GM12878 (cell line): ENCODE results near the gene ZIC1. TPM values are rescaled to one million over a fixed set of nuclear protein-coding genes. Genes with fewer than 3 reads are reported as not detected.

ENCODE experiments used
- ATAC-seq: fragments of 200-7000 bp; cut with Tn5 transposase; 3 replicates; pipeline ENCODE4 v1.9.1; 2020; ENCODE audit warnings: mild to moderate bottlenecking, moderate library complexity
- BruUV-seq: library from RNA; stranded (reverse); fragments of 400-500 nt; replicated peaks from 2 replicates; lab custom pipeline; 2021; lab: Mats Ljungman, UMichigan
- CTCF ChIA-PET: fragments of 300-600 bp; sonication (Branson Sonifier 250); formaldehyde crosslinking; extraction: SDS; loops from one replicate; lab custom pipeline; 2021; ENCODE audit warnings: inconsistent platforms; lab: Yijun Ruan, JAX
- POLR2A ChIA-PET: fragments of 350-600 bp; formaldehyde crosslinking; extraction: SDS; loops from one replicate; lab custom pipeline; 2021; ENCODE audit warnings: inconsistent platforms; lab: Charles Lee
- RAD21 ChIA-PET: fragments of 300-600 bp; sonication (Branson Sonifier 250); formaldehyde crosslinking; loops from one replicate; lab custom pipeline; 2023; ENCODE audit warnings: antibody characterized with exemption; ENCODE audit not compliant: unreplicated experiment; lab: Charles Lee
- SMC1A ChIA-PET: fragments of 300-600 bp; sonication (Branson Sonifier 250); formaldehyde crosslinking; loops from one replicate; lab custom pipeline; 2023; ENCODE audit not compliant: unreplicated experiment, uncharacterized antibody; lab: Charles Lee
- DNase-seq: peaks from one replicate; pipeline ENCODE4 v3.0.0-alpha.2; 2011; ENCODE audit warnings: low read depth, low spot score
- FAIRE-seq: peaks from 3 replicates; lab custom pipeline; 2011; peaks lifted over from hg19 to GRCh38; lab: Jason Lieb, UNC
- H2AFZ ChIP-seq: 2 replicates; pipeline ENCODE4 v1.6.0; 2011; ENCODE audit warnings: low read depth, low read length, control low read depth; ENCODE audit not compliant: control insufficient read depth
- H3K27ac ChIP-seq: 2 replicates; pipeline ENCODE4 v1.5.1; 2011; ENCODE audit warnings: control low read depth; ENCODE audit not compliant: control insufficient read depth, insufficient read depth
- H3K27me3 ChIP-seq, 2 experiments: replicated peaks in 1 of 2; 2 replicates each; pipeline versions ENCODE4 v1.6.0 to v1.6.1; 2011; ENCODE audit warnings: low read length in 1 of 2; ENCODE audit not compliant: control insufficient read depth in 2 of 2, insufficient read depth in 2 of 2
- H3K36me3 ChIP-seq, 2 experiments: 2 replicates each; pipeline ENCODE4 v1.5.1; 2011; ENCODE audit warnings: low read length in 1 of 2; ENCODE audit not compliant: control insufficient read depth in 2 of 2, insufficient read depth in 2 of 2
- H3K4me1 ChIP-seq: 2 replicates; pipeline ENCODE4 v1.6.1; 2011; ENCODE audit warnings: mild to moderate bottlenecking, low read length, moderate library complexity, mixed read lengths; ENCODE audit not compliant: control insufficient read depth, insufficient read depth
- H3K4me2 ChIP-seq: 2 replicates; pipeline ENCODE4 v1.6.0; 2011; ENCODE audit warnings: control low read depth; ENCODE audit not compliant: control insufficient read depth, insufficient read depth
- H3K4me3 ChIP-seq: fragments of 200-600 bp; sonication (generic); 2 replicates; pipeline ENCODE4 v1.5.1; 2016
- H3K79me2 ChIP-seq: 2 replicates; pipeline ENCODE4 v1.6.0; 2011; ENCODE audit warnings: low read length; ENCODE audit not compliant: control insufficient read depth, insufficient read depth
- H3K9ac ChIP-seq: 2 replicates; pipeline ENCODE4 v1.8.0; 2011; ENCODE audit warnings: low read length, control low read depth, mixed read lengths; ENCODE audit not compliant: control insufficient read depth, insufficient read depth
- H3K9me3 ChIP-seq: replicated peaks from 3 replicates; pipeline ENCODE4 v1.5.1; 2011; ENCODE audit warnings: mild to moderate bottlenecking, low read length; ENCODE audit not compliant: control insufficient read depth, insufficient read depth
- H4K20me1 ChIP-seq: 2 replicates; pipeline ENCODE4 v1.6.0; 2011; ENCODE audit not compliant: control insufficient read depth, insufficient read depth
- EED ChIP-seq: sonication (generic); IDR thresholded peaks from 2 replicates; pipeline ENCODE4 v1.6.1; 2016; ENCODE audit warnings: antibody characterized with exemption, low read depth
- ESRRA ChIP-seq: IDR thresholded peaks from 2 replicates; pipeline ENCODE4 v1.6.1; 2012; ENCODE audit warnings: mild to moderate bottlenecking, low read length, improper control_type of control experiment
- WRNIP1 ChIP-seq: IDR thresholded peaks from 2 replicates; pipeline ENCODE4 v1.6.1; 2011; ENCODE audit warnings: low read depth, low read length, improper control_type of control experiment, borderline replicate concordance
- WGBS: methylation state at CpG from one replicate; pipeline ENCODE4 v1.1.6; 2016; ENCODE audit warnings: low lambda C conversion rate; ENCODE audit not compliant: insufficient replicate concordance, insufficient coverage; ENCODE audit errors: missing lambda C conversion rate; 5-methylcytosine and 5-hydroxymethylcytosine counted together
- in situ Hi-C: fragments of 300-500 bp; cut with MboI; formaldehyde crosslinking; loops from 9 replicates; pipeline ENCODE4 v1.14.3; 2018; ENCODE audit warnings: mixed read lengths
- intact Hi-C: fragments of 100-400 bp; cut with micrococcal nuclease; formaldehyde crosslinking; loops from one replicate; pipeline ENCODE4 v1.14.2; 2022; ENCODE audit not compliant: unreplicated experiment
- polyA plus RNA-seq, 11 experiments: library from polyadenylated mRNA; depleted of rRNA in 4 of 11; unstranded in 6 of 11; stranded (reverse) in 5 of 11; fragments of >200 nt; fragmentation: Nextera tagmentation in 4 of 11; fragmentation: Illumina TruSeq in 1 of 11; extraction: Ambion mirVana in 4 of 11; extraction: Trizol in 1 of 11; gene quantifications; 1 replicate in 1 of 11; 2 replicates in 10 of 11; pipeline versions ENCODE4 v1.2.1 to v1.2.3, GENCODE V29; 2011 to 2016; ENCODE audit warnings: inconsistent platforms in 2 of 11, missing spikeins in 2 of 11, low read depth in 1 of 11
- total RNA-seq, 4 experiments: library from RNA; depleted of rRNA in 3 of 4; stranded (reverse); fragments of >200 nt in 3 of 4; fragmentation: Illumina TruSeq in 1 of 4; extraction: Trizol in 1 of 4; gene quantifications; 2 replicates each; pipeline versions ENCODE4 v1.2.1 to v1.2.3, GENCODE V29; 2013 to 2021
- TF ChIP-seq, protein P1 (sequence below): fragments of 450-650 bp; IDR thresholded peaks from 2 replicates; pipeline ENCODE4 v1.6.1; 2017; ENCODE audit warnings: mild to moderate bottlenecking, low read depth, inconsistent platforms; ENCODE audit not compliant: poor library complexity, severe bottlenecking

Gene ZIC1
- total and polyA plus RNA-seq, 10 of the 15 experiments (the other 5 are each of a cell fraction or from before 2014, with no cell fraction given): not detected

DNA sequence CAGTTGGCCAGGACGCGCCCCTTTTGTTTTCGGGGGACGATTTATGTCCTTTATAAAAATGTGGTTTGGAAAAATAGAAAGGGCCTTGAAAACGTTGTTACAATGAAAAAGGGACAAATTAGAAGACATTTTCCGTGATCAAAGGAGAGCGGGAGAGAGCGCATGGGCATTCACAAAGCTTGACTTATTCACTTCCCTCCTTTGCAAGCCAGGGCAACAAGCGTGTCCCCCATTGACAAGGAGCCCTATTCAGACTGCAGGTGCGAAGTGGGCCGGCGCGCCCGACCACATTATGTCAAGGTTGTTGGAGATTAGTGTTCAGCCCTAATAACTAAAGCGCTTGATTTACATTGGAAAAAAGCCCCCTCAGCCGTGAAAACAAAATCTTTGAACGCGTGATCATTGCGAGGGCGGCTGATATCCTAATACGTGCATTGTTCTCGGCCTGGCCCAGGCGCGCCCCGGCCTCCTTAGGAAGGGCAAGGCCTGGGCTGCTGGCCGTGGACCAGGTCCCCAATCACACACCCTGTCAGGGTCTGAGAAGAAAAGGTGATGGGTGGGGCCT is 28.7 kb upstream of the ZIC1 start:
- Histone ChIP-seq H3K4me2 (no peak overlapping the region), H3K4me1 (no peaks in the 10 kb centered on the region), H3K9ac (no peak overlapping the region), H3K9me3 (no peaks in the 10 kb centered on the region), H3K27ac (no peak overlapping the region), H3K27me3 (peaks cover 0 to 10% of the 10 kb centered on the region in 2 experiments; a peak in 3 of 4 replicates), H3K4me3 (no peak overlapping the region), H4K20me1 (no peaks in the 10 kb centered on the region), H2AFZ (no peak overlapping the region), H3K36me3 (no peaks in the 10 kb centered on the region), H3K79me2 (no peaks in the 10 kb centered on the region)
- SMC1A ChIA-PET: no interaction called here
- intact Hi-C loops (loop anchor here (5.0 to 10.0 kb wide), 2 partner anchors 234 to 697 kb away; no protein-coding TSS in a partner anchor), in situ Hi-C loops (no loop called here)
- ATAC-seq (no peak), DNase-seq (no peak), FAIRE-seq (no peak)
- RAD21 ChIA-PET: interaction anchor here (1.1 to 2.5 kb wide), 2 partner anchors 566 to 697 kb away, joined by 3 to 8 read pairs; no protein-coding TSS in a partner anchor
- 38% methylated on average over 26 of the region's 26 CpGs for WGBS
- CTCF ChIA-PET: interaction anchor here (0.7 kb wide), 1 partner anchor 433 kb away, joined by 3 read pairs; no protein-coding TSS in a partner anchor
- TF ChIP-seq, protein P1, sequence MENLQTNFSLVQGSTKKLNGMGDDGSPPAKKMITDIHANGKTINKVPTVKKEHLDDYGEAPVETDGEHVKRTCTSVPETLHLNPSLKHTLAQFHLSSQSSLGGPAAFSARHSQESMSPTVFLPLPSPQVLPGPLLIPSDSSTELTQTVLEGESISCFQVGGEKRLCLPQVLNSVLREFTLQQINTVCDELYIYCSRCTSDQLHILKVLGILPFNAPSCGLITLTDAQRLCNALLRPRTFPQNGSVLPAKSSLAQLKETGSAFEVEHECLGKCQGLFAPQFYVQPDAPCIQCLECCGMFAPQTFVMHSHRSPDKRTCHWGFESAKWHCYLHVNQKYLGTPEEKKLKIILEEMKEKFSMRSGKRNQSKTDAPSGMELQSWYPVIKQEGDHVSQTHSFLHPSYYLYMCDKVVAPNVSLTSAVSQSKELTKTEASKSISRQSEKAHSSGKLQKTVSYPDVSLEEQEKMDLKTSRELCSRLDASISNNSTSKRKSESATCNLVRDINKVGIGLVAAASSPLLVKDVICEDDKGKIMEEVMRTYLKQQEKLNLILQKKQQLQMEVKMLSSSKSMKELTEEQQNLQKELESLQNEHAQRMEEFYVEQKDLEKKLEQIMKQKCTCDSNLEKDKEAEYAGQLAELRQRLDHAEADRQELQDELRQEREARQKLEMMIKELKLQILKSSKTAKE: no peak
- TF ChIP-seq EED: no peak
- no peak for TF ChIP-seq ESRRA
- no peak for TF ChIP-seq WRNIP1
- BruUV-seq: no TSS peak
- POLR2A ChIA-PET: no interaction called here
